ENCODE measurements around the gene TOMM20L.

TOMM20L gene

GRCh38 chr14:58430156-58430555 is 34.4 kb downstream of the TOMM20L start:
- Histone ChIP-seq H2AFZ (ENCODE audit: low read depth, low read length, severe bottlenecking) (no peak overlapping the region), H3K9ac (ENCODE audit: low read length) (peak overlapping the region; percentile 96; the same call in 1 of the 2 replicates), H3K27ac (ENCODE audit: low read depth, low read length) (no peak overlapping the region), H3F3A (ENCODE audit: insufficient read depth) (peaks cover 21% of the 10 kb centered on the region), H3K4me2 (ENCODE audit: low read depth, low read length, poor library complexity, severe bottlenecking) (peak overlapping the region; percentile 98), H3K27me3 (ENCODE audit: low read length) (no peaks in the 10 kb centered on the region), H3K9me2 (replicated peaks; ENCODE audit: insufficient read depth, low read length) (no peaks in the 10 kb centered on the region), H3K4me3 (ENCODE audit: insufficient read depth, low read length, poor library complexity, severe bottlenecking) (no peak overlapping the region), H4K20me1 (ENCODE audit: low read depth, low read length) (no peaks in the 10 kb centered on the region), H3K36me3 (ENCODE audit: low read length) (peaks cover under 1% of the 10 kb centered on the region; the same call in 1 of the 2 replicates), H3K79me2 (ENCODE audit: insufficient read depth, low read length) (peaks cover 29% of the 10 kb centered on the region), H3K9me3 (ENCODE audit: insufficient read depth, low read length) (no peaks in the 10 kb centered on the region)
- TF ChIP-seq EZH2phosphoT487 (conservative IDR thresholded peaks at IDR 0.05; ENCODE audit: low read length), result no peak
- TF ChIP-seq, protein P1, sequence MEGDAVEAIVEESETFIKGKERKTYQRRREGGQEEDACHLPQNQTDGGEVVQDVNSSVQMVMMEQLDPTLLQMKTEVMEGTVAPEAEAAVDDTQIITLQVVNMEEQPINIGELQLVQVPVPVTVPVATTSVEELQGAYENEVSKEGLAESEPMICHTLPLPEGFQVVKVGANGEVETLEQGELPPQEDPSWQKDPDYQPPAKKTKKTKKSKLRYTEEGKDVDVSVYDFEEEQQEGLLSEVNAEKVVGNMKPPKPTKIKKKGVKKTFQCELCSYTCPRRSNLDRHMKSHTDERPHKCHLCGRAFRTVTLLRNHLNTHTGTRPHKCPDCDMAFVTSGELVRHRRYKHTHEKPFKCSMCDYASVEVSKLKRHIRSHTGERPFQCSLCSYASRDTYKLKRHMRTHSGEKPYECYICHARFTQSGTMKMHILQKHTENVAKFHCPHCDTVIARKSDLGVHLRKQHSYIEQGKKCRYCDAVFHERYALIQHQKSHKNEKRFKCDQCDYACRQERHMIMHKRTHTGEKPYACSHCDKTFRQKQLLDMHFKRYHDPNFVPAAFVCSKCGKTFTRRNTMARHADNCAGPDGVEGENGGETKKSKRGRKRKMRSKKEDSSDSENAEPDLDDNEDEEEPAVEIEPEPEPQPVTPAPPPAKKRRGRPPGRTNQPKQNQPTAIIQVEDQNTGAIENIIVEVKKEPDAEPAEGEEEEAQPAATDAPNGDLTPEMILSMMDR (IDR thresholded peaks at IDR 0.05; ENCODE audit: insufficient read depth, low read length, poor library complexity, severe bottlenecking), result no peak

DNA sequence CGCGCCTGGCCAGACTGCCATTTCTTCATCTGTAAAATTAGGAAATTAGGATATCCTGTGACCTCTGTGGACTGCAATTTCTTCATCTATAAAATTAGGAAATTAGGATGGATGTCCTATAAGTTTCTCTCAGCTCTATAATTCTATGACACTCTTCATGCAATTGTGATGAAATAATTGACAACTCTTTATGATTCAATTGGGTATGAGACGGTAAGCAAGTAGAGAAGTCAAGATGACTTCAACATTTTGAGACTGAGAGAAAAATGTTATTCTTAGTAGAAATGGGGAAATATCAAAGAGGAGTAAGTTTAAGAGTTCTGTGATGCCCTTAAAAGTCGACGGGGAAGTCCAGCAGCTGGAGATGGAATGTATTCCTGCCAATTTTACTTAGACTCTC is 43.7 kb downstream of the TOMM20L start:
- Histone ChIP-seq H3K9me2 (replicated peaks; ENCODE audit: insufficient read depth, low read length) (no peaks in the 10 kb centered on the region), H3K9ac (ENCODE audit: low read length) (no peak overlapping the region), H3K27ac (ENCODE audit: low read depth, low read length) (no peak overlapping the region), H3K36me3 (ENCODE audit: low read length) (peaks cover 11% of the 10 kb centered on the region; the same call in 1 of the 2 replicates), H3F3A (ENCODE audit: insufficient read depth) (no peaks in the 10 kb centered on the region), H3K4me2 (ENCODE audit: low read depth, low read length, poor library complexity, severe bottlenecking) (no peak overlapping the region), H3K4me3 (ENCODE audit: insufficient read depth, low read length, poor library complexity, severe bottlenecking) (no peak overlapping the region), H3K9me3 (ENCODE audit: insufficient read depth, low read length) (no peaks in the 10 kb centered on the region), H3K27me3 (ENCODE audit: low read length) (no peaks in the 10 kb centered on the region), H4K20me1 (ENCODE audit: low read depth, low read length) (no peaks in the 10 kb centered on the region), H2AFZ (ENCODE audit: low read depth, low read length, severe bottlenecking) (no peak overlapping the region), H3K79me2 (ENCODE audit: insufficient read depth, low read length) (no peaks in the 10 kb centered on the region)
- TF ChIP-seq, protein P1 (IDR thresholded peaks at IDR 0.05; ENCODE audit: insufficient read depth, low read length, poor library complexity, severe bottlenecking), result no peak
- TF ChIP-seq EZH2phosphoT487 (conservative IDR thresholded peaks at IDR 0.05; ENCODE audit: low read length), result no peak

GRCh38 chr14:58444627-58445026 is 48.9 kb downstream of the TOMM20L start:
- Histone ChIP-seq H3K4me2 (ENCODE audit: low read depth, low read length, poor library complexity, severe bottlenecking) (no peak overlapping the region), H3K79me2 (ENCODE audit: insufficient read depth, low read length) (no peaks in the 10 kb centered on the region), H3K27me3 (ENCODE audit: low read length) (no peaks in the 10 kb centered on the region), H3K27ac (ENCODE audit: low read depth, low read length) (no peak overlapping the region), H3K9me2 (replicated peaks; ENCODE audit: insufficient read depth, low read length) (no peaks in the 10 kb centered on the region), H3K36me3 (ENCODE audit: low read length) (peaks cover 8% of the 10 kb centered on the region; the same call in 1 of the 2 replicates), H2AFZ (ENCODE audit: low read depth, low read length, severe bottlenecking) (no peak overlapping the region), H3K4me3 (ENCODE audit: insufficient read depth, low read length, poor library complexity, severe bottlenecking) (no peak overlapping the region), H3F3A (ENCODE audit: insufficient read depth) (peaks cover 3% of the 10 kb centered on the region; the same call in 1 of the 2 replicates), H3K9me3 (ENCODE audit: insufficient read depth, low read length) (no peaks in the 10 kb centered on the region), H4K20me1 (ENCODE audit: low read depth, low read length) (no peaks in the 10 kb centered on the region), H3K9ac (ENCODE audit: low read length) (no peak overlapping the region)
- TF ChIP-seq EZH2phosphoT487 (conservative IDR thresholded peaks at IDR 0.05; ENCODE audit: low read length), result no peak
- TF ChIP-seq, protein P1 (IDR thresholded peaks at IDR 0.05; ENCODE audit: insufficient read depth, low read length, poor library complexity, severe bottlenecking), result no peak

Data from SU-DHL-6 (cell line).